Colonic mucosa (tissue), 4 donors: ENCODE results near the gene ENO1. TPM values are rescaled to one million over a fixed set of nuclear protein-coding genes. Genes with fewer than 3 reads are reported as not detected.

Experiments used
- DNase-seq: peaks from one replicate; pipeline ENCODE4 v3.0.0-alpha.2; 2020
- H3K27ac ChIP-seq: fragments of 200-600 bp; one replicate; pipeline ENCODE4 v1.8.0; 2021
- H3K27me3 ChIP-seq: fragments of 200-600 bp; one replicate; pipeline ENCODE4 v1.8.0; 2021
- H3K36me3 ChIP-seq: fragments of 200-600 bp; one replicate; pipeline ENCODE4 v1.8.0; 2021
- H3K4me1 ChIP-seq: fragments of 200-600 bp; one replicate; pipeline ENCODE4 v1.8.0; 2021; ENCODE audit warnings: mild to moderate bottlenecking
- H3K4me3 ChIP-seq: fragments of 200-600 bp; one replicate; pipeline ENCODE4 v1.8.0; 2021
- H3K9ac ChIP-seq, 2 donors: one replicate each; pipeline ENCODE4 v1.7.0; 2013; ENCODE audit warnings: control low read depth in 2 of 2, low read depth in 2 of 2, low read length in 2 of 2
- H3K9me3 ChIP-seq: fragments of 200-600 bp; one replicate; pipeline ENCODE4 v1.8.0; 2021
- CTCF ChIP-seq: fragments of 200-600 bp; IDR thresholded peaks from one replicate; pipeline ENCODE4 v1.8.0; 2022; ENCODE audit warnings: antibody characterized with exemption, mild to moderate bottlenecking
- intact Hi-C: fragments of 100-400 bp; cut with DNase I; formaldehyde crosslinking; loops from one replicate; pipeline ENCODE4 v1.14.1; 2022
- total RNA-seq, 2 donors: library from RNA; stranded (reverse); fragmentation: NEBNext Ultra II Directional in 1 of 2; extraction: Animal tissue kit (Norgen Biotek cat#: 25700) in 1 of 2; gene quantifications; one replicate each; pipeline ENCODE4 v1.2.1, GENCODE V29; 2021
- donor health status: healthy.
- donor health status: DM: no; HTN: no; CAD: no.
- donor health status: DM: no; HTN: no; CAD: no.

The ENO1 gene
- total RNA-seq, 2 donors from 2014 or later: 982 to 1,067 TPM

- Histone ChIP-seq H3K27ac (no peak overlapping the region), H3K9ac (no peak overlapping the region), H3K36me3 (no peaks in the 10 kb centered on the region), H3K4me1 (no peaks in the 10 kb centered on the region), H3K4me3 (no peak overlapping the region), H3K9me3 (no peaks in the 10 kb centered on the region), H3K27me3 (no peaks in the 10 kb centered on the region)
- intact Hi-C loops: loop anchor here (10.0 kb wide), 1 partner anchor 294 kb away; no protein-coding TSS in a partner anchor
- DNase-seq: no peak
- no peak for TF ChIP-seq CTCF
Measured at GRCh38 chr1:8910331-8910730, 31.8 kb upstream of the ENO1 start.

- intact Hi-C loops: no loop called here
- no peak overlapping the region for H3K4me3 ChIP-seq
- no peak for DNase-seq
Measured at GRCh38 chr1:8908388-8909151, 30.1 kb upstream of the ENO1 start.

GRCh38 chr1:8905582-8906191, 27.2 kb upstream of the ENO1 start:
- Histone ChIP-seq H3K36me3 (no peaks in the 10 kb centered on the region), H3K9ac (no peak overlapping the region), H3K27me3 (no peaks in the 10 kb centered on the region), H3K27ac (no peak overlapping the region), H3K9me3 (no peaks in the 10 kb centered on the region), H3K4me1 (no peaks in the 10 kb centered on the region), H3K4me3 (no peak overlapping the region)
- intact Hi-C loops: no loop called here
- no peak for DNase-seq
- no peak for TF ChIP-seq CTCF

More at GRCh38 chr1:8908388-8909151, 30.1 kb upstream of the ENO1 start:
- H3K36me3 ChIP-seq: no peaks in the 10 kb centered on the region
- H3K4me1 ChIP-seq: no peaks in the 10 kb centered on the region
- no peaks in the 10 kb centered on the region for H3K9me3 ChIP-seq
- no peak overlapping the region for H3K9ac ChIP-seq
- no peak overlapping the region for H3K27ac ChIP-seq
- H3K27me3 ChIP-seq: no peaks in the 10 kb centered on the region
- no peak for TF ChIP-seq CTCF

GRCh38 chr1:8903908-8904650, 25.6 kb upstream of the ENO1 start:
- intact Hi-C loops: no loop called here
- DNase-seq: no peak
- Histone ChIP-seq H3K9me3 (no peaks in the 10 kb centered on the region), H3K4me3 (no peak overlapping the region), H3K27ac (no peak overlapping the region), H3K36me3 (no peaks in the 10 kb centered on the region), H3K4me1 (no peaks in the 10 kb centered on the region), H3K9ac (no peak overlapping the region), H3K27me3 (no peaks in the 10 kb centered on the region)
- no peak for TF ChIP-seq CTCF

GRCh38 chr1:8903410-8903809, 24.9 kb upstream of the ENO1 start:
- no peak for DNase-seq
- TF ChIP-seq CTCF: no peak
- H3K36me3 ChIP-seq: no peaks in the 10 kb centered on the region
- no peak overlapping the region for H3K9ac ChIP-seq
- intact Hi-C loops: no loop called here
- no peaks in the 10 kb centered on the region for H3K4me1 ChIP-seq
- no peak overlapping the region for H3K27ac ChIP-seq
- H3K27me3 ChIP-seq: no peaks in the 10 kb centered on the region
- no peak overlapping the region for H3K4me3 ChIP-seq
- no peaks in the 10 kb centered on the region for H3K9me3 ChIP-seq
